ENCODE data around the gene LPAR2.

The LPAR2 gene

DNA sequence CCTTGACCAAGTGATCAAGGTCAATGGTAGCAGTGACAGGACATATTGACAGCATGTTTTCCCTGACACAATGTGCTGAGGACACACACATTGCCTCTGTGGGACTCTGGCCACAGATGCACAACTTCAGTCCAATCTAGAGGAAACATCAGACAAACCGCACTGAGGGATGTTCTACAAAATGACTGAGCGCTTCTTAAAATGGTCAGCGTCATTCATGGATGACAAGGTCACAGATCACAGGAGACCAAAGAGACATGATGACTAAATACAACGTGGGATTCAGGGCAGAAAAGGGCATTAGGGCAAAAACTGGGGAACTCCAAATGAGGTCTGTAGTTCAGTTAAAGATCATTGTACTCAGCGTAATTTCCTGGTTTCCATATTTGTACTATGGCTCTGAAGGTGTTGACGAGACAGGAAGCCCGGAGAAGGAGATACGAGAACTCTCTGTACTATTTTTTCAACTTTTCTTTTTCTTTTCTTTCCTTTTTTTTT lies 30.2 kb downstream of the LPAR2 start:
- no peak for DNase-seq (ENCODE audit: low spot score)

DNA sequence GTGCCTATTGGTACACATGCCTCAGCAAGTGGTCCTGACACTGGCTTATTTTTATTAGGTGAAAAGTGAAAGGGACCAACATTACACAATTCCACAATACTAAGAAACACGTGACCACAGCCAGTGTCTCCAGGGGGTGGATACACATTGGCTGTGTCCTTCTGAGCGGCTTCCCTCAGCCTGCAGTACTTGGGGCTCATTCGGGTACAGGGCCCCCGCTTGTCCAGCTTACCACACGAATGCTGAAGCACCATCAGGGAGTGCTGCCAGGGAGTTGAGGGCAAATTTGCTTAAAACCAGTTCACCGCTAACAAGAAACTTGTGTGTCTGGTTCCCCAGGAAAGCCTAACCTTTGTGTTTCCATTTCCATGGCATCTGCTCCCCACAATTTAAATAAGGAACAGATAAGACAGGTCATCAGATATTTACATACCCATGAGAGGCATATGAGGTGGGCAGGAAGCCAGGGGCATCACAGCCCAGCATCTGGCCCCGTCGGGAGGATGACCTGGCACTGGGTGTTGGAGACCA lies 32.8 kb downstream of the LPAR2 start:
- no peak for DNase-seq (ENCODE audit: low spot score)

DNA sequence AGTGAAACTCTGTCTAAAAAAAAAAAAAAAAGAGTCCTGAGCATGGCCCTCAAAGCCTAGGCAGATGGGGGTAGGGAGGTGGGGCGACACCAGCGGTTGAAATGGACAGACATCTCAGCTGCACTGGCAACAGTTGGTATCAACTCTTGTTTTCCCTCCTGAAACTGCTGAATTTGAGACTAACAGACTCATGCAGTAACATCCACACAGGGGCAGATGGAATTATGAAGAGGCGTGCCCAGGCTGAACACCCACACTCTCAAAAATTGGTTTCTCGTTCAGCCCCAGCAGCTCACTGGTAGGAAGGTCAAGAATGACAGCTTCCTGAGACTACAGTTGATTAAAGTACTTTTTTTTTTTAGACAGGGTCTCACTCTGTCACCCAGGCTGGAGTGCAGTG lies 33.6 kb downstream of the LPAR2 start:
- DNase-seq (ENCODE audit: low spot score): no peak

DNA sequence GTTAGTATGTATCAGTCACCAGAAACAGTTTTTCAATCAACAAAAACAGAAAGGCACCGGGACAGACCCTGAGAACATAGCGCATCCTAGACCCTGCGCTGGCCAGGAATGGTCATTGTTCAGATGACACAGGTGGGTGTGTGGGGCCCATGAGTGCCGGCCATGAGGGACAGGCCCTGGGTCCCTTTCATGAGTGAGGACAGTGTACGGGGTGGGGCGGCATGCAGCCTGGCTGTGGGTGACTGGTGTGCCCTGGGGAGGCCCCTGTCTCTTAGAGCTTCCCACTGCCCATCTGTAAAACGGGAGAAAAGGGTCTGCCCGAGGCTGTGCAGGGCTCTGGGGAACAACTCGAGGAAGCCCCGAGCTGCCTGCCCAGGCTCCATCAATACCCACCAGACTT lies 35.3 kb downstream of the LPAR2 start:
- DNase-seq (ENCODE audit: low spot score): no peak

DNA sequence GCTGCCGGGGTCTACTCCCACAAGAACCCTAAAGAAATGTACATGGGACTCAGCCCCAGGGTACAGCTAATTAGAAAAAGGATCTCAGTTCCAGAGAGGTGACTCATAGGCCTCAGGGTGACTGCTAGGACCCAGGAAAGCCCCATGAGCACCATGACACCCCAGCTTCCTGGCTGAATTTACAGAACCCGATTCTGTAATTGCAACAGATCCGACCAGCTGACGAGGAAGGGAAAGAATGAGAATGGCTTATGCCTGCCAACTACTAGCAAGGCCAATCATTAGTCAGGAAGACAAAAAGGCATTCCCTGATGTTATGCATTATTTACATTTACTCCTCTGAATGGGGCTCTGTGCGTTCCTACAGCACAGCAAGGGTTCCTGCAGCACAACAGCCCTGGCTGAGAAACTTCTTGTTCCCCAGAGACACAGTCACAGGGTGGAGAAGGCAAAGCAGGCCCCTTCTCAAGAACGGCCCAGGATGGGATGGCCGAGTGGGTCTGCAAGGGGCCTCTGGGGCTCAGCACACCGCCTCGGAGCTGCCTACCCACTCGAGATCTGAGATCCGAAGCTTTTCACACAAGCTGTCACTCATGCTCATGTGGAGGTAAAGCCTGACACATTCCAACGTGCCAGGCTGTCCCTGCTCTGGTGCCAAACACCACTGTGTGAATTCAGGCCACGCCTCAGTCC lies 36.7 kb downstream of the LPAR2 start:
- DNase-seq (ENCODE audit: low spot score): no peak

DNA sequence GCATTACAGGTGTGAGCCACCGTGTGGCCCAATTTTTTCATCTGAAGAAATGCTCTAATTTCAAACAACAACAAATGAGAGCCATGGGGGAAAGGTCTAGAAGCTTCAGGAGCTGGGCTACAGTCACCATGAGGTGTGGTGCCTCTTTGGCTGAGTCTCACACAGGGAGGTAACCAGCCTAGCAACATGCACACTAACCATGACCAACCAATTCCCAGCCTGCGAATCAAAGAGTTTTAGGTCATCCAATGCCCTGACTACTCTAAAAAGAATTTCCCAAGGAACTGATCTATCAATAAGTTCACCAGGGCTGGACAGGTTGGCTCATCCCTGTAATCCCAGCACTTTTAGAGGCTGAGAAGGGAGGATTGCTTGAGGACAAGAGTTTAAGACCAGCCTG lies 39.5 kb downstream of the LPAR2 start:
- DNase-seq (ENCODE audit: low spot score): no peak

DNA sequence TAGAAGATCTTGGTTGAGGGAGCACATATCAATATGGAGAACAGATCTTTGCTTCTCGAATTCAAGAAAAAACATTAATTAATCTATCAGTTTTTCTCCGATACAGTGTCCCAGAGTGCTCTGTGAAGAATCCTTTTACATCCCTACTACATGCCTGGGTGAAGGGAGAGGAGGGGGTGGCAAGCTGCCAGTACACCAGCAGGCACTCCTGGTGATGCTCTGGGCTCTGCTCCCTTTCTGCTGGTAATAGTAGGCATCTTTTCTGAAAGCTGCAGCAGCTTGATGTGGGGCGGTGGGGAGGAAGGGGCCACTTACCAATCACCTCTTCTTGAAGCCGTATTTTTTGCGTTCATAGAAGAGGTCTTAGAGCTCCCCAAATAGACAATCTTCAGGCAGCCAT lies 40.2 kb downstream of the LPAR2 start:
- DNase-seq (ENCODE audit: low spot score): no peak

DNA sequence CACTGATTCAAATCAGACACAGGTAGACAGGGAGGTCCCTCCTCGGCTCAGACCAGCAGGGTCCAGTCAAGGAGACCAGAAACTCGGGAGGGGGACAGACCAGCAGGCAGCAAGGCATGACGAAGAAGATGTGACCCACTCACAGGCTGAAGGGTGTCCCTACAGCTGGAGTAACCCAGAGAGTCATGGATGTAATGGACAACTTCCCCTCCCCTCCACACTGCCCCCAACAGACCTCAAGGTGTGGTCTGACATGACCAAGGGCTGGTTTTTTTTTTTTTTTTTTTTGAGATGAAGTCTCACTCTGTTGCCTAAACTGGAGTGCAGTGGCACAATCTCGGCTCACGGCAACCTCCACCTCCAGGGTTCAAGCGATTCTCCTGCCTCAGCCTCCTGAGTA lies 43.7 kb downstream of the LPAR2 start:
- DNase-seq (ENCODE audit: low spot score): no peak

DNA sequence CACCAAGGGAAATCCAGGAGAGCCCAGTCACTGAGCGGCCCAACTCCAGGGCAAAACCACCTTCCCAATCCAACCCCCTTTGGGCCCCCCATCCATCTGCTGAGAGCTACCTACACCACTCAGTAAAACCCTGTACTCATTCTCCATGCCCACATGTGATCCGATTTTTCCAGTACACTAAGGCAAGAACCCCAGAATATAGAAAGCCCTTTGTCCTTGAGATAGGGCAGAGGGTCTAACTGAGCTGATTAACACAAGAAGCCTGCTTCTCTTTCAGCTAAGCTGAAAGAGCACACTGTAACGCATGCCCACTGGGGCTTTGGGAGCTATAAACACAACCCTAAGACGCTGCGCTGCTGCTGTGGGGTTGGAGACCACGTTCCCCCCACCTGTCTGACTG lies 45.5 kb downstream of the LPAR2 start:
- no peak for DNase-seq (ENCODE audit: low spot score)

DNA sequence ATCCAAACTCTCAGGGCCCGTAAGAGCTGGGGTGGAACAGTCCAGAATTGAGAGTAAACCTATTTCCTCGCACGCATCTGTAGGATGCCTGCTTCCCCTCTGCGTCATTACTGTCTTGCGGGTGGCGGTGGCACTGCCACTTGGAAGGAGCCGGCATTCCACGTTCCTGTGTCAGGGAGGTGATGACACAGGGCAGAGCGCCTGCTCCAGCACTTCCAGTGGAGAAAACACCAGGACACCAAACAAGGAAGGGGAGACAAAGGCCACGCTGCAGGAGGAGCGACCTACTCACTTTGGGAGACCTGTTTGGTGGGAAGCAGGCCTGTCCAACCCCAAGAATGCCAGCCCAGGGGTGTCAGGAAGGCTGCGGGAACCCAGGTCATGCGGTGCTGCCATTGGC lies 46.6 kb downstream of the LPAR2 start:
- no peak for DNase-seq (ENCODE audit: low spot score)

DNA sequence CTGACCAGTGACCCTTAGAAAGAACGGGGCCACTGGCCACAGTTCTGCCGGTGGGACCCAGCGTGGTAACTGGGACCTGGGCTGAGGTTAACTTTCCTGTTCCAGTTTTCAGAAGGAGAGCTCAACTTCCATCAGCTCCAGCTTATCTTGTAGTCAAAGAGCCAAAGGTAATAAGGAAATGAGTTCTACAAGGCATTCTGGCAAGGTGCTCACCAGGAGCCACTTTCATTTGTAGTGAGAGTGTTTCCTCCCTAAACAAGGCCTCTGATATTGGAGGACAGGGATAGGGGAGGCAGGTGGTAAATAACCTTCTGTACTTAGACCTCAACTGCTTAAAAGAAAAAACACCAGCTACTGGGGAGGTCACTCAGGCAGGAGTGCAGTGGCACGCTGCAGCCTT lies 47.6 kb downstream of the LPAR2 start:
- no peak for DNase-seq (ENCODE audit: low spot score)

DNA sequence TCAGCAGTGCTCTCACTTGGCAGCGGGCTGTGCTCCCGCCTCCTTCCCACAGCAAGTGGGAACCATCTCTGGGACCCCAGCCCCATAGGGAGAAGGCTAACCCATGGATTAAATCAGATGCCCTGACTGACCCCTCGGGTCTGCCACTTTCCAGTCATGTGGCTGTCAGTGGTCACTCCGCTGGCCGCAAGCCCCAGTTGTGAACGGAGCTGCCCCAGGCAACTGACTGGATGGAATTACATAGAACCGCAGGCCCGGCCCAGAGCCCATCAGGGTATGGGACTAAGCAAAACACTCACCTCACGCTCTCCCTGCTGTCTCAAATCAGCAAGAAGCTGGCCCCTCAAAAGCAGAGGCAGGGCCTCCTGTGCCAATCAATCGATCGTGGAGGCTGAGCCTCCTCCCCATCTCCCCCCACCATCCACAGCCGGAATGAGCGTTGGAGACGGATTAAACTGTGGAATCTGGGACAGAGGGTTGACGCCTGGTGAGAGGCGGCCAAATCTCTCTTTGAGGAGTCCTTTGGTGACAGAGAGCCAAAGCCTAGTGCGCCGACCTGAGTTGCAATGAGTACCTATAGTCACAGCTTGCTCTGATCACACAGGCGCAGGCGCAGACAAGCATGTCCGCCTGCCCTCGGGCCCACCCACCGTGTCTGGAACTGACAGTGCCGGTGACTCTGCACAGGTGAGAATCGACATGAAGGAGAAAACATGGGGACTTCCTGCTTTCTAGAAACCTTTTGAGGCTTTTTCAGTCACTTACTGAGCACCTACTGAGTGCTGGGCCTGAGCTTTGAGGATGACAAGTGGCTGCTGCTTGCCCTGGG lies 48.3 kb downstream of the LPAR2 start:
- no peak for DNase-seq (ENCODE audit: low spot score)

DNA sequence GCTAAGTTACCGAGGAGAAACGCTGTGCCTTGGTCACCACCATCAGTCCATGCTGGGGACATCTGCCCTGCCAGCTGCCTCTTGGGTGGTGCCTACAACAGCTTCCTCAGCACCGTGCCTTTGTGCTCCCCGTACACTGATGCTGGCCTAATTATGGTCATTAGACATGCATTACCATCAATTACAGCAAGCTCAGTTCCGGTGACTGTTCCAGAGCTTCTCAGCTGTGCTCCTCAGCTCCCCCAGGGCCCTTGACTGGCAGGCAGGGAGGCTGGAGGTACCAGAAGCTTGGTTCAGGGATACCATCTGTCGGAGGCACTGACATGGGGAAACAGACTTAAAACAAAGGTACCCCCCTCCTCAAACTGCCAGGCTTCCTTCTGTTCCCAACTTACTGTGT lies 49.8 kb downstream of the LPAR2 start:
- DNase-seq (ENCODE audit: low spot score): no peak

DNA sequence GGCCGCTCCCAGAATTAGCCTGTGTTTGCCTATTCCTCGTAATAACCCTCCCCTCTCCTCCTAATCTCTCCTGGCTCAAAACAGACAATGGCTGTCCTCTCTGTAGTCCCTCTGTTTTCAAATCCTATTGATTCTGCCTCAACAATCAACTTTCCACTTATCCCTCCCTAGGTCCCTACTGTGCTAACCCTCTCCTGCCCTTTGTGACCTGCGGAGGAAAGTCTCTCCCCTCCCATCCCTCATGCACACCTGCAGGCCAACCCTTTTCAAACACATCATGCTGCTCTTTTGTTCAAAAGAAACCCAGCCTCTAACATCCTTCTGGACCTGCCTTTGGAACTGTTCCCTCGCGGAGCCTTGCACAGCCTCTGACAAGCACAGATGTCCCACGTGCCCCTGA lies 52.6 kb downstream of the LPAR2 start:
- DNase-seq (ENCODE audit: low spot score): no peak

Measured in hematopoietic multipotent progenitor cell treated with erythropoietin and hydrocortisone succinate and interleukin-3 and kit ligand, for 17 days (in vitro differentiated cells).